ENCODE measurements around the gene ACOXL. TPM values are rescaled to one million over a fixed set of nuclear protein-coding genes. Genes with fewer than 3 reads are reported as not detected.

ACOXL gene
- total RNA-seq, 2 donors from 2014 or later, result 11.7 to 12.3 TPM

GRCh38 chr2:110804433-110804832 lies 72.1 kb downstream of the ACOXL start:
- Mint-ChIP-seq H3K36me3 (ENCODE audit: low read depth) (peaks cover 42% of the 10 kb centered on the region), H3K9me3 (peaks cover 14% of the 10 kb centered on the region), H3K4me3 (no peak overlapping the region), H3K4me1 (peaks cover 8% of the 10 kb centered on the region), H3K27ac (no peak overlapping the region), H3K27me3 (ENCODE audit: insufficient read depth) (peaks cover 1% of the 10 kb centered on the region)
- 80 to 100% methylated on average over 1 to 3 of the region's 3 CpGs for WGBS, 2 experiments (ENCODE audit: insufficient coverage in 1 of 2, insufficient read length in 1 of 2)
- Histone ChIP-seq H3K36me3 (ENCODE audit: control insufficient read depth, insufficient read depth, low read length) (no peaks in the 10 kb centered on the region), H3K4me1 (ENCODE audit: control insufficient read depth, insufficient read depth, low read length) (no peaks in the 10 kb centered on the region), H3K27me3 (ENCODE audit: control insufficient read depth, insufficient read depth, low read length, poor library complexity, severe bottlenecking) (no peaks in the 10 kb centered on the region), H3K4me3 (ENCODE audit: low read length) (no peak overlapping the region), H3K27ac (ENCODE audit: low read depth, low read length) (no peak overlapping the region), H3K9me3 (ENCODE audit: control insufficient read depth, low read length) (peaks cover 14% of the 10 kb centered on the region), H3K9ac (ENCODE audit: extremely low read depth, low read length, poor library complexity, severe bottlenecking) (no peak overlapping the region)
- TF ChIP-seq CTCF (conservative IDR thresholded peaks at IDR 0.05), result no peak
- DNase-seq, result no peak

- Mint-ChIP-seq H3K36me3 (ENCODE audit: low read depth) (peaks cover 37% of the 10 kb centered on the region), H3K9me3 (peaks cover 14% of the 10 kb centered on the region), H3K27me3 (ENCODE audit: insufficient read depth) (peaks cover 1% of the 10 kb centered on the region), H3K27ac (no peak overlapping the region), H3K4me3 (no peak overlapping the region), H3K4me1 (peaks cover 8% of the 10 kb centered on the region)
- Histone ChIP-seq H3K9me3 (ENCODE audit: control insufficient read depth, low read length) (peaks cover 9% of the 10 kb centered on the region), H3K9ac (ENCODE audit: extremely low read depth, low read length, poor library complexity, severe bottlenecking) (no peak overlapping the region), H3K4me3 (ENCODE audit: low read length) (no peak overlapping the region), H3K27me3 (ENCODE audit: control insufficient read depth, insufficient read depth, low read length, poor library complexity, severe bottlenecking) (no peaks in the 10 kb centered on the region), H3K27ac (ENCODE audit: low read depth, low read length) (no peak overlapping the region), H3K36me3 (ENCODE audit: control insufficient read depth, insufficient read depth, low read length) (no peaks in the 10 kb centered on the region), H3K4me1 (ENCODE audit: control insufficient read depth, insufficient read depth, low read length) (no peaks in the 10 kb centered on the region)
- TF ChIP-seq CTCF (conservative IDR thresholded peaks at IDR 0.05), result no peak
- WGBS, 2 experiments (ENCODE audit: insufficient coverage in 1 of 2, insufficient read length in 1 of 2), result 91 to 94% methylated on average over 8 to 9 of the region's 10 CpGs
- DNase-seq, result no peak
These were observed 72.5 kb downstream of the ACOXL start for GRCh38 chr2:110804915-110805314.

GRCh38 chr2:110805894-110806452 lies 73.6 kb downstream of the ACOXL start:
- Histone ChIP-seq H3K9me3 (ENCODE audit: control insufficient read depth, low read length) (peaks cover 9% of the 10 kb centered on the region), H3K9ac (ENCODE audit: extremely low read depth, low read length, poor library complexity, severe bottlenecking) (no peak overlapping the region), H3K36me3 (ENCODE audit: control insufficient read depth, insufficient read depth, low read length) (no peaks in the 10 kb centered on the region), H3K4me3 (ENCODE audit: low read length) (no peak overlapping the region), H3K27ac (ENCODE audit: low read depth, low read length) (no peak overlapping the region), H3K4me1 (ENCODE audit: control insufficient read depth, insufficient read depth, low read length) (no peaks in the 10 kb centered on the region), H3K27me3 (ENCODE audit: control insufficient read depth, insufficient read depth, low read length, poor library complexity, severe bottlenecking) (no peaks in the 10 kb centered on the region)
- WGBS, 2 experiments (ENCODE audit: insufficient coverage in 1 of 2, insufficient read length in 1 of 2), result 96% methylated on average over 10 to 14 of the region's 14 CpGs
- no peak for TF ChIP-seq CTCF (conservative IDR thresholded peaks at IDR 0.05)
- peaks cover 37% of the 10 kb centered on the region for H3K36me3 Mint-ChIP-seq (ENCODE audit: low read depth)
- no peaks in the 10 kb centered on the region for H3K27me3 Mint-ChIP-seq (ENCODE audit: insufficient read depth)
- no peak overlapping the region for H3K27ac Mint-ChIP-seq
- peaks cover 14% of the 10 kb centered on the region for H3K9me3 Mint-ChIP-seq
- DNase-seq, result no peak
- H3K4me3 Mint-ChIP-seq, result no peak overlapping the region
- H3K4me1 Mint-ChIP-seq, result peaks cover 8% of the 10 kb centered on the region
